M059J (cell line): ENCODE results near the gene MOV10L1. TPM values are rescaled to one million over a fixed set of nuclear protein-coding genes. Genes with fewer than 3 reads are reported as not detected.

Experiments
- DNase-seq: peaks from one replicate; pipeline ENCODE4 v3.0.0-alpha.2; 2012; ENCODE audit warnings: low read depth
- total RNA-seq: library from RNA; depleted of rRNA; stranded (reverse); fragments of >200 nt; shearing (Covaris generic); gene quantifications from 2 replicates; pipeline ENCODE4 v1.2.3, GENCODE V29; 2014

Gene MOV10L1
- total RNA-seq, 1 experiment from 2014 or later, result 1.8 TPM

DNA sequence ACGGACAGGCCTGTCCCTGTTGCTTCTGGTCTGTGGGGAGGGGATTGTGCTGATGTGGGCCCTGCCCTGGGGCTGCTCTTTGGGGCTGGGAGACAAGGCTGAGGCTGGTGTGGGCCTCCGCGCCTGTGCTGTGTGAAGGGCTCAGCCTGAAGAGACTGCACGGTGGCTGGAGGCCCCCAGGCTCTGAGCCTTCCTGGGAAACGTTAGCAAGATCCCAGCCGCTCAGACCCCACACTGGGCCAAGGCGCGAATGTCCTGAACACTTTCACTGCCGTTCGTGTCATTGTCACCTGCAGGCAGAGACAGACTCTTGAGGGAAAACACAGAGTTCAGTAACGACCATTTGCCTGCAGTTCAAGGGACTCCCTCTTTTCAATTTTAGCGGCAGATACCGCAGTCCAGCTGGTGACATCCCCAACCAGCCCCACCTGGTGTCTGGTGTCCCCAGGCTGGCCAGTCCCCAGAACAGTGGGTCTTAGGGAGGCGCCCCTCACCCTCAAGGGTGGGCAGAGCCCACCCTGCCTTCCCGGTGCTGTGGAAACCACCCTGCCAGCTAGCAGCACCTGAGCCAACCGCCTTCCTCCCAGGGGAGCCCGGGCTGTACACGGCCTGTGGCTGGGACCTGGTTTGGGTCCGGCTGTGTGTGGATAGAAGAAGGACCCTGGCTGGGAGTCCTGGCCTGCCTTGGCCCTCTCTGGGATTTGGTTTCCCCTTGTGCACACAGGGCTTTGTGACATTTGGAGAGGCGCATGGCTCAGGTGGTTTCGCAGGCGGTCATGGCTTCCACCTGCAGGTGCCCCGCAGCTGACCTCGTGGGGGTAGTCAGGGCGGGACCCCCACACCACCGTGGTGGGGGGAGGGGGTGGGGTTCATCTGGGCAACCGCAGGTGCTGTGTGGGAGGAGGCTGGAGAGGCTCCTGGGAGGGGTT, 86.4 kb downstream of the MOV10L1 start:
- no peak for DNase-seq

DNA sequence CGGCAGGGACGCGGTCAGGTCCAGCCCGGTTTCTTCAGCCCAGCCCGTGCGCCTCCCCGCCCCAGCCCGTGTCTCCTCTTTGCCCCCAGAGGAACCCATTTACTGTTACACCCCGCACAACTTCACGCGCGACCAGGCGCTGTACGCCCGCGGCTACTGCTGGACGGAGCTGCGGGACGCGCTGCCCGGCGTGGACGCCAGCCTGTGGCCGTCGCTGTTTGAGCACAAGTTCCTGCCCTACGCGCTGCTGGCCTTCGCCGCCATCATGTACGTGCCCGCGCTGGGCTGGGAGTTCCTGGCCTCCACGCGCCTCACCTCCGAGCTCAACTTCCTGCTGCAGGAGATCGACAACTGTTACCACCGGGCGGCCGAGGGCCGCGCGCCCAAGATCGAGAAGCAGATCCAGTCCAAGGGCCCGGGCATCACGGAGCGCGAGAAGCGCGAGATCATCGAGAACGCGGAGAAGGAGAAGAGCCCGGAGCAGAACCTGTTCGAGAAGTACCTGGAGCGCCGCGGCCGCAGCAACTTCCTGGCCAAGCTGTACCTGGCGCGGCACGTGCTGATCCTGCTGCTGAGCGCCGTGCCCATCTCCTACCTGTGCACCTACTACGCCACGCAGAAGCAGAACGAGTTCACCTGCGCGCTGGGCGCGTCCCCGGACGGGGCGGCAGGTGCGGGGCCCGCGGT, 87.2 kb downstream of the MOV10L1 start:
- no peak for DNase-seq

GRCh38 chr22:50177537-50178470, 88.0 kb downstream of the MOV10L1 start:
- DNase-seq, result no peak

GRCh38 chr22:50178471-50178864, 88.7 kb downstream of the MOV10L1 start:
- no peak for DNase-seq

DNA sequence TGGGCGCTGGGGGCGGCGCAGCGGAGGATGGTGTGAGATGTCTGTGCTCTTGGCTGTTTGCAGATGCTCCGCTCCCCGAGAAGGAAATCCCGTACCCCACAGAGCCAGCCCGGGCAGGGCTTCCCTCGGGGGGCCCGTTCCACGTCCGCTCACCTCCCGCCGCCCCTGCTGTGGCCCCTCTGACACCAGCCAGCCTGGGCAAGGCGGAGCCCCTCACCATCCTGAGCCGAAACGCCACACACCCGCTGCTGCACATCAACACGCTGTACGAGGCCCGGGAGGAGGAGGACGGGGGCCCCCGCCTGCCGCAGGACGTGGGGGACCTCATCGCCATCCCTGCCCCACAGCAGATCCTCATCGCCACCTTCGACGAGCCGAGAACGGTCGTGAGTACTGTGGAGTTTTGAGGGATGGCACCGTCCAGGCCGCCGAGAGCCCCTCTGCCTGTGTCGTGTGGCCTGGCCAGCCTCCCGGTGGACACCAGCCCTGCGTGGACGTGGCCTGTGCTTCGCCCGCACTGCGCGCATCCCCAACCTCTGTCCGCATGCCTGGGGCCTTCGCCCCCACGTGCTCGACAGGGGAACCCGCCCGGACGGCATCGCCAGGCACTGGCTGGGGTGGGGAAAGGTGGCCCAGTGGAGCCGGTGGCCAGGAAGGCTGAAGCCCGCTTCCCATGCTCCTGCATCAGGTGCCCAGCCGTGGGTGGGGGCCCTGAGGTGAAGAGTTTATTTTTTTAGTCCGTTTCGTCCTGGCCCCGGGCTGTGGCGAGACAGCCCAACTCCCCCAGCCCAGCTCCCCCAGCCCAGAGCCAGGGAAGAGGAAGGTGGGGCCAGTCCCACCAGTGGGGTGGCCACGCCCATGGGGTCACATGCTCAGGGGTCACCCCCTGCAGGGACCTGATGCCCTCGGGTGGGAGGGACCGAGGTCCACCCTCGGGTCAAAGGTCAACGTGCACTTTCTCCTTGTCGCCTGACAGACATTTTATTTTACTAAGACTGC, 89.4 kb downstream of the MOV10L1 start:
- DNase-seq, result no peak

GRCh38 chr22:50179937-50180726, 90.3 kb downstream of the MOV10L1 start:
- no peak for DNase-seq

DNA sequence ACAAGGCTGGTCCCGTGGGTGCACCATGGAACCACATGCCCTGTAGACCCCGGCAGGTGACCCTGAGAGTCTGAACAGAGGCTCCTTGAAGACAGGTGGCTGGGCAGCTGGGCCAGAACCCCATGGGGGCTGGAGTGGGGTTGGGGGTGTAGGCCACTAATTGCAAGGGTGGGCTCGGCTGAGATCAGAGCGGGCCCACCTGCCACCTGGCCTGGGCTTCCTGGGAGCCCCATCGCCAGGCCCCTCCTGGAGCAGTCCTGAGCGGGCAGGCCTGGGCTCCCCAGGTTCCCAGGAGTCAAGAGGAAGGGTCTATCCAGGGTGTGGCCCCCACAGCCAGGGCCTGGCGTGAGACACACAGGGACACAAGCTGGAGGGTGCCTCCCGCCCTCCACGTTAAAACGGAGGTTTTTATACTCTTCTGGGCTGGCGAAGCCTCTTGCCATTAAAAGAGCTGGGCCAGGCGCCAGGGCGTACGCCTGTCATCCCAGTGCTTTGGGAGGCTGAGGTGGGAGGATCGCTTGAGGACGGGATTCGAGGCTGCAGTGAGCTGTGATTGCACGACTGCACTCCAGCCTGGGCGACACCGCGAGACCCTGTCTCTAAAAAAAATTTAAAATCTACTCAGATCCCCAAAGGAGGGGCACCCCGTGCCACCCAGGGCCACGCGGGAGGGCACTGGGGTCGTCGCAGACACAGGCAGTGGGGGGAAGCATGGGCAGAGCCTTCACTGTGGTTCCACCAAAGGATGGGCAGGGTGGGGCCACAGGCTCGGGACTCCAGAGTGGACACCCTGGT, 91.1 kb downstream of the MOV10L1 start:
- DNase-seq, result no peak

DNA sequence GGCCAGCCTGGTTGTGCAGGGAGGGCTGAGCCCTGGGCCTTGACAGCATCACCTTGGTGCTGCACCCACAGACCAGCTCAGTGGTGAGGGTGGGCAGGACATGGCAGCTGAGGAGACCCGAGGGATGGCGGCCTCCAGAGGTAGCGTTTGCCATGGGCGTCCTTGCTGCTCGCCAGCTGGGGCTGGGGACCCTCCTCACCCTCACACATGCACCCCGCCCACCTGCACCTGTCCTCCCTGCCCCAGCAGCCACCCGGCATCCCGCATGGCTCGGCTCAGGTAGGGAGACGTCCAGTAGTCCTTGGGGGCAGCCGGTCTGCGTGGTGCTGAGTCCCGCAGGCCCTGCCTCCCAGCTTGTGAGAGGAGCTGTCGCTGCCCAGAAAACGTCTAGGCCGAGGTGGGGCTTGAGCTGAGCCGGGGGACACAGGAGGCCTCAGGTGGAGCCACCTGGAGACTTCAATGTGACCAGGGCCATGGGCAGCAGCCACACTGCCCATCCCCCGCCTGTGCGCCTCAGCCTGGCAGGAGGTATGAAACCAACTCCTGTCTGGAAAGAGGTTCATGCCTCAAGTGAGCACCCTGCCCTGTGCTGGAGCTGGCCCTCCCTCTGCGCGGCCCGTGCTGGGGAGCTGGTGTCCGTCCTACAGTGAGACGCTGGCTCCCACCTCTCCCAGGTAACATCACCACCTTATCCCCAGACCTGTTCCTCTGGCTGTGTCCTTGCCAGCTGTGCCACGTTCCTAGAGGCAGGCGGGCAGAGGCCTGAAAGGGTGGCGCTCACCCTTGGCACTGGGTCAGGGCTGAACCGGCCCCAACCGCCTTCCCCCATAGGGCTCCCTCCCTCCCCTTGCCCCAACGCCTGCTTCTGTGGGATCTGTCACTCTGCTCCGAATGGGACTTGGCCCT, 92.6 kb downstream of the MOV10L1 start:
- no peak for DNase-seq

DNA sequence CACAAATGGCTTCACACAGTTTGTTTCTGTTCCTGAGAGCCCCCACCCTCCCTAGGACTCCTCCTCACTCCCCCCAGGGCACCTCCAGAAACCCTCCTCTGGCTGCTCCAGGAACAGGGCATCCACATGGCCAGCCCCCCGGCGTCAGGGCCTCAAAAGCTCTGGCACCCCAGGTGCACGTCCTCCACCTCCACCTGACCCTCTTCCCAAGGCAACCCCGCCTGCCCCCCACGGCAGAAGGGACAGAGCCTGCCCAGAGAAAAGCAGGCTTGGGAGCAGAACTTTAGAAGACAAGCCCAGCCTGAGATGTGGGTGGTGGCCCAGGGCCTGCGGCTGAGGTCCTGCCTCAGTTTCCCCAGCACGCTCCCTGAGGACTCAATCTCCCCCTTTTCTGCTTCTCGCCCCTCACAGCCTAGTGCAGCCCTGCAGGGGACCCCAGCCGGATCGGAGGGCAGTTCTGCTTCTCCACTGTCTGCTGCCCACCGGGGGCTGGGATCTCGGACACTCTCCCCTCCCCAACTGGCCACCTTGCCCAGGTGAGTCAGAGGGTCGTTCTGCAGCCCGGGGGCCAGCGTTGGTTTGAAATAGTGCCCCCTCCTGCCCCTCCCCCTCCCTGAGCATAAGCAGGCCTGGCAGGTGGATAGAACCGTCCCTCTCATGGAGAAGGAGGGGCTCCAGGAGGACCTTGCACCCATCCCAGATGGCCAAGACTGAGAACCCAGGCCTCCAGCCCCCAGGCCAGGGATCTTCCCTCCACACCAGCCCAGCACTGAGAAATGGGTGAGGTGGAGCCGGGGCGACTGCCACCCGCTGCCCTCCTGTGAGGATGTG, 93.5 kb downstream of the MOV10L1 start:
- no peak for DNase-seq

DNA sequence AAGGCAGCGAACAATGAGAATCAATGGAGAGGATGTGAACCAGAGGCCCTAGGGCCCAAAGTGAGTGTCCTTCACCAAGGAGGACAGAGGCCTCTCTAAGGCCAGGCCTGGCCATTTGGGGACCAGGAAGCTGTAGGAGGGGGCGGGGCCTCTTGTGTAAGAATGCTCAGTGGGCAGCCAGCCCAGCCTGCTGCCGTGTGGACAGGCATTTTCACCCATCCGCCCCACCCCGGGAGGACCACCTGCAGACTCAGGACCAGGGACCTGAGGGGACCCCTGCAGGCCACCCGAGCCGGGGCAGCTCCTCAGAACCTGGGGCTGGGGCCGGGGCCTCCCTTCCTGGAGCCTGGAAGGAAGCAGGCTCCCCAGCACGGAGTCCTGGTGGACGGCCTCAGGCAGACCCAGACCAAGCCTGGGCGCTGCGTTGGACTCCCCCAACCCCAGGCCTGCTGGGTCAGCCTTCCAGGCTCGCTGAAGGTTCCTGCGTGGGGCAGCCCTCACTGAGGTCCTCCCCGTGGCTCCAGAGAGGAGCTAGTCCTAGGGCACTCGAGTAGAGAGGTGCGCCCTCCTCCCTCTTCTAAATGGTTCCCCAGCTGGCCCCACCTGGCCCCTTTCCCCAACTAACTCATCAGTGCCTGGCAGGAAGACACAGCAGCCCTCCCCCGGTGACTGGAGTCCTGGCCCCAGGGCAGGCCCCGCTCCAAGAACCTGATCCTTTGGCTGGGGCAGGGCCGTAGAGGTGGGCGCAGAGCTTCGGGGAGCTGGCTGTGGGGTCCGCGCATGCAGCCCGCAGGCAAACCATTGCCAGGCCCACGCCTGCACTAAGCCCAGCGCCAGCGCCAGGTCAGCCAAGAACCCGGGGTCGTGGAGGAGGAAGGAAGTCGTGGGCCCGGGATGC, 94.4 kb downstream of the MOV10L1 start:
- DNase-seq, result peak; percentile 57

DNA sequence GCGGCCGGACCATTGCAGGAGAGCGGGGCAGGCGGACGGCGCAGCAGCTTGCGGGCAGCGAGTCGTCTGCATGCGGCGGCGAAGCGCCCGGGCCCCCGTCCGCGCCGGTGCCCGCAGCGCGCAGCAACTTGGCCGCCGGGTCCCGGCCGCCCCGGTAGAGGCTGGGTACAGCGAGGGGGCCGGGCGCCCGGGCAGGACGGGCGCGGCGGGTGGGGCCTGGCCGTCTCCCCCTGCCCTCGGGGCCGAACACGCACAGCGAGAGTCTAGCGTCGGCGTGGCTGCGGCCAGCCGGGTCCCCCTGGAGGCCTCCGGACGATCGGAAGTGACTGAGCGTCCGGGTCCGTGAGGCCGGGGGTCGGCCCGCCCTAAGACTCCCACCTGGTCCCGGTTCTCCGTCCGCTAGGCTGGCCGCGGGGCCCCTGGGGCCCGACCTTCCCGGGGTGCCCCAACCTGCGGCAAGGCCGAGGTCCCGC, 95.1 kb downstream of the MOV10L1 start:
- no peak for DNase-seq

DNA sequence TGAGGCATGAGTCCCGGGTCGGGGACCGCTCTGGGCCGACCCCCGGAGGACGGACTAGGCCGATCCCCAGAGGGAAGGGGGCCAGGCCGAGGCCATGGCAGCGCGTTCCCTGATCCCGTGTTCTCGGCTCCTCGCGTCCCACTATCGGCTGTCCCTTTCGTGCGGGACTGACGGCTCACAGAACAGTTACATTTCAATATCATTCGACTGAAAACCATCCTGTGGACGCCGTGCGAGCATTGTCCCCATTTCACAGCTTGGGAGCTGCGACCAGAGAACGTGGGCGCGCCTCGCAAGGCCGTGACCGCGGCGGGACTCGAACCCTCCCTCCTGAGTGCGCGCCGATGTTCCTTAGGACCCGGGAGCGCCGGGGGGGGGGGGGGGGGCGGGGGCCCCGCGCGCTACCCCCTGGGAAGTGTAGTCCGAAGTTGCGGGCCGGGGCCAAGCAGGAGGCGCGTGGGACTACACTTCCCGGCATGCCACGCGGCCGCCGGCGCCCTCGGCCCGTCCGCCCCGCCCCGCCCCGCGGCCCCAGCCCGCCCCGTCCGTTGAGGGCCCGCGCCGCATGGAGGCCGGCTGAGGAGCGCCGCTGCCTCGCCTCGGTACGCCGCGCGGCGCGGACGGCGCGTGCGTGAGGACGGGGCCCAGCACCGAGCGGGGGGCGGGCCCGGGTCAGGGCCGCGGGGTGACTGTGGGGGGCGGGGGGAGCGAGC, 95.7 kb downstream of the MOV10L1 start, which contains the start of gene TRABD:
Gene TRABD (plus strand): TSS at position 539 of the 713 bp plus-strand sequence. CDS start 7,148 bp downstream, outside the sequence.
- peak; percentile 75 for DNase-seq

- no peak for DNase-seq
These were observed 96.4 kb downstream of the MOV10L1 start for GRCh38 chr22:50186181-50186714.

DNA sequence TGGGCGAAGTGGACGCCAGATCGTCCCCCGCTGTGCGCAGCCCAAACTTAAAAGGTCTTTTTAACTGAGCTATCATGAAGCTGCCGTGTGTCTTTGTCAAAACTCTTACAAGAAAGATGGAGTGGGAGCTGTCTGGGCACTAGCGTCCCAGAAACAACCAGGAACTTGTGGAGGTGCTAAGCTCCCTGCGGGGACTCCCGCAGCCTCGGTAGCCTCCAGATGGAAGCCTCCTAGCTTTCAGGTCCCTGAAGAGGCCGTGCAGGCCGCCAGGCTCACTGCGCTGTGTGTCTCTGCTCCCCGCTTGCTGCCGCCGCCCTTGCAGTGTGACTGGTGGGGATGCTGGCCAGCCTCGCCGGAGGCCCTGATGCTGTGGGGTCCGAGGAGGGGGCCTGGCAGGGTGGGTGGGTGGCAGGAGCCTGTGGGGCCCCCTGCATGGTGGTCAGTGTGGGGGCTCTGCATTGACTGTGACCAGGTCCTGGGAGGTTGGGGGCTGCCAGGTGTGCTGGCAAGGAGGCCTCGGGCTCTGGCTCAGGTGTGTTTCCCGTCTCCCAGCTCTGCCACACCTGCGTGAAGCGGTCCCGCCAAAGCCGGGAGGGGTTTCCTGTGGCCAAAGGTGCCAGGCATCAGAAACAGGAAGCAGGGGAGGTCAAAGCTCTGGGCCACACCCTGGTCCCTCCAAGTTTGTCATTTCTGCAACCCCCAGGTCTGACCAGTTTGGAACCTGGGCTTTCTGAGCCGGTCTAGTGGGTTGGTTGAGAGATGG, 97.1 kb downstream of the MOV10L1 start:
- no peak for DNase-seq
